ENCODE data around the gene MRTFA.

- TF ChIP-seq CTCF (IDR thresholded peaks at IDR 0.05) (no peak), POLR2A (IDR thresholded peaks at IDR 0.05) (no peak)
These were observed 243.9 kb downstream of the MRTFA start for GRCh38 chr22:40392618-40393017.

All from lower leg skin (tissue), 3 donors.